Stimulated activated CD8-positive, alpha-beta memory T cell treated with anti-CD3 and anti-CD28 coated beads, Interleukin-12 subunit alpha, Interleukin-12 subunit beta, amount 100 ng/mL, for 1 hour (primary cell): ENCODE measurements around the gene AGXT.

Source experiments
- DNase-seq: peaks from one replicate; pipeline ENCODE4 v3.0.0-alpha.2; 2020; ENCODE audit warnings: low read depth

The AGXT gene

GRCh38 chr2:240915526-240916341 lies 47.1 kb downstream of the AGXT start:
- DNase-seq = no peak

GRCh38 chr2:240916571-240917008 lies 48.0 kb downstream of the AGXT start:
- no peak for DNase-seq

- DNase-seq = no peak
Observed at GRCh38 chr2:240917009-240917683, 48.5 kb downstream of the AGXT start.

DNA sequence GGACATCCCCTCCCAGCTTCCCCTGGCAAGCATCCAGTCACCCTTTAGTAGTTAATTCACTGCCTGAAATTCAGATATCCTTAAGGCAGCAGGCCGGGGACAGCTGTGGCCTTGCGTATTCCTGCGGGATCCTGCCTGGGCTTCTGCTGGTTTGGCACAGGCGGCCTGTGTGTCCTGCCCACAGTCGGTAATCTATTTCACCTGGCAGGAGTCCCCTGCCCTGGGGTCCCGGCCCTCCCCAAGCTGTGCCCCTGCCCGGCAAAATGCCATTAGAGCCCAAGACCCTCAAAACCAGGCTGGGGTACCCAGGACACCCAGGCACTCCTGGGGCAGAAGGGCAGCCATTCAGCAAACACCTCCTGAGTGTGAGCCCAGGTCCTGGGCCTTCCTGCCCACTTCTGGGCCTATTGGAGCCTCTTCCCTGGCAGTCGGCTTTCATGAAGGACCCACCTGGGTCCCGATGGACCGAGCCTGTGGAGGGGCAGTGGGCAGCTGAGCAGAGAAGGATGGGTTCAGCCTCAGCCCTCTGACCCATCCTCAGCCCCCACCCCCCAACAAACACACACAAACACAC lies 49.1 kb downstream of the AGXT start:
- DNase-seq = no peak

- no peak for DNase-seq
Observed at GRCh38 chr2:240918258-240919091, 49.9 kb downstream of the AGXT start.

DNA sequence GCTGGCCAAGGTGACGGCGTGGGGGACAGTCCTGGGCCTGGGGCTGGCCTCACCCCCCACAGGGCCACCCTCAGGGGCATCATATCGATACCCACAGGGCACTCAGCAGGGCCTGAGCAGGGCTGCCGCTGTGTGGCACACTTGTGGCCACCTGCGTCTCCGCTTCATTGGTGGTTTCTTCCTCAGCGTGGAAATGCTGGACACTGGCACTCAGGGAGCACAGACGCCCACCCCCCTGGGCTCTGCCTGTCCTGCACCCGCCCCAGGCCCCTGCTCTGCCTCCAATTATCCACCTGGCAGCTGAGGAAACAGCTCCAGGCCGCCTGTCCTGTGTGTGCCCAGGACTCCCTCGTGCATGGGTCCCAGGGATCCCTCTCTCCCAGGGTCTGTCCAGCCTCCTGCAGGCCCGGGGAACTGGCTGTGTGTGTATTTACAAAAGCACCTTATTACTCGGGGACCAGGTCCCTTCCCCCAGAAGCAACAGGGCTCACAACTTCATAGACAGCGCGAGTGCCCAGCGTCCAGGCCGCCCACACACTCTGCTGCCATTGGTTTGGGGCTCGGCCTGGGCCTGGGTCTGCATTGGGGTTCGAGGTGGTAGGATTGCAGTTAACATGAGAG lies 50.6 kb downstream of the AGXT start:
- DNase-seq = no peak

- no peak for DNase-seq
Observed at GRCh38 chr2:240919786-240920782, 51.5 kb downstream of the AGXT start.

- no peak for DNase-seq
Observed at GRCh38 chr2:240920783-240921231, 52.2 kb downstream of the AGXT start.

DNA sequence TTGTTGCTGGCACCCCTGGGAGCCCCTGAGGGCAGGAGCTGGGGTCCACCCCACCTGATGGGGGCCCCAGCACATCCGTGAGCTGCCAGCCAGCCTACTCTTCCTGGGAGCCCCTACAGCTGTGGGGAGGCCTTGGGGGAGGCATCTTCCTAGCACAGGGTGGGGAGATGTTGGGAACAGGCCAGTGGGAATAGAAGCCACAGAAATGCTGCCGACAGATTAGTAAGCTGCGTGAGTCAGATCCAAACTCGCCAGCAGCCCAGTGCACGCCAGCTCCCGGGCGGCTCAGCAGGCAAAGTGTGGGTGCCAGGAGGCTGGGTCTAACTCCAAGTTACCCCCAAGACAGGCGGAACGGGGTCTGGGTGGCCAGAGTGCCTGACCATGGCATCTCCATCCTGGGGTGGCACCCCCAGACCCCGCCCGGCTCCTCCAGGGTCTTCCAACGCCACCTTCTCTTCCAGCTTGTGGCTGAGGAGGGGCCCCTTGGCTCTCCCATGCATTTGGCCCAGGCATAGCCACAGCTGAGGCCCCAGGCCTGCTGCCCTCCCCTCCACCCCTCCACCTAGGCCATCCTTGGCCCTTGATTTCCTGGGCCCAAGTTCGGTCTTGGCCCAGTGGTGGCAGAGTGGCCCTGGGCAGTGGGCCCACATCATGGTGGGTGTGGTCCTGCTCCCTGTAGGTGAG lies 52.8 kb downstream of the AGXT start:
- no peak for DNase-seq

DNA sequence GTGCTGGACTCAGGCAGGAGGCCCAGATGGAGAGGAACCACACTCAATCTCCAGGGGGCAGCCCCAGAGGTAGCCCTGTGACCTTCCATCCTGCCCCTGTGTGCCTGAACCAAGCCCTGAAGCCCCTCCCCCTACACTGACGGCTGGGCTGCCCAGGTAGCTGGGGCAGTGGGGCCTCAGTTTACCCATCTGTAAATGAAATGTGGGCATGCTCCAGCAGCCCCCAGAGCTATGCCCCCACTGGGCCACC lies 53.3 kb downstream of the AGXT start:
- DNase-seq = no peak

DNA sequence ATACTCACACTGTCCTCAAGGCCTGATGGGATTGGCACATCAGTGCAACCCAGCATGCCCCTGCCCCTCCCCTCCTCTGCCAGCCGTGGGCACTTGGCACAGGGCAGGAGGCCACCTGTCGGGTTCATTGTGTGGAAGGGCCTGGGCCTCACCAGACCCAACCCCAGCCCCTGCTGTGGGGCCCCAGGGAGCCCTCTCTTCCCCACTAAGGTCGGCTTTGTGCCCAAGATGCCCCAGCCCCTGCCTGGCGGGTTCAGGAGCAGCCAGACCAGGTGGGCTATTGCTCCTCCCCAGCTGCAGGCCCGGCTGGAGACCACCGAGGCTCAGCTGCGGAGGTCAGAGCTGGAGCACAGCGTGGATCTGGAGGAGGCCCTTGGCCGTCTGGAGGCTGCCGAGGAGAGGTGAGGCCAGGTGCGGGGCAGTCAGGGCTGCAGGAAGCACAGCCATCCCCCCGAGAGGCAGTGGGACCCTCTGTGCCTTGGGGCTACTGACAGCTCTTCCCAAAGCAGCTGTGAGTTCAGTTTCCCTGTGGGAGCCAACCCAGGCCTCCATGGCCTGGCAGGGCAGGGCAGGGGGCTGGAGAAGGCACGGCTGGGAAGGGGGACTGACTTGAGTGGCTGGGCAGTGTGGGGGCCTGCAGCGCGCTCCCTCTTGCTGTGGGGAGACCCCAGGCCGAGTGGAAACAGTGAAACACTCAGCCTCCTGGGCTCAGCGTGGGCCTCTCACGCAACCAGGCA lies 53.8 kb downstream of the AGXT start:
- no peak for DNase-seq

GRCh38 chr2:240922982-240923537 lies 54.4 kb downstream of the AGXT start:
- no peak for DNase-seq

GRCh38 chr2:240925191-240925567 lies 56.6 kb downstream of the AGXT start:
- no peak for DNase-seq

DNA sequence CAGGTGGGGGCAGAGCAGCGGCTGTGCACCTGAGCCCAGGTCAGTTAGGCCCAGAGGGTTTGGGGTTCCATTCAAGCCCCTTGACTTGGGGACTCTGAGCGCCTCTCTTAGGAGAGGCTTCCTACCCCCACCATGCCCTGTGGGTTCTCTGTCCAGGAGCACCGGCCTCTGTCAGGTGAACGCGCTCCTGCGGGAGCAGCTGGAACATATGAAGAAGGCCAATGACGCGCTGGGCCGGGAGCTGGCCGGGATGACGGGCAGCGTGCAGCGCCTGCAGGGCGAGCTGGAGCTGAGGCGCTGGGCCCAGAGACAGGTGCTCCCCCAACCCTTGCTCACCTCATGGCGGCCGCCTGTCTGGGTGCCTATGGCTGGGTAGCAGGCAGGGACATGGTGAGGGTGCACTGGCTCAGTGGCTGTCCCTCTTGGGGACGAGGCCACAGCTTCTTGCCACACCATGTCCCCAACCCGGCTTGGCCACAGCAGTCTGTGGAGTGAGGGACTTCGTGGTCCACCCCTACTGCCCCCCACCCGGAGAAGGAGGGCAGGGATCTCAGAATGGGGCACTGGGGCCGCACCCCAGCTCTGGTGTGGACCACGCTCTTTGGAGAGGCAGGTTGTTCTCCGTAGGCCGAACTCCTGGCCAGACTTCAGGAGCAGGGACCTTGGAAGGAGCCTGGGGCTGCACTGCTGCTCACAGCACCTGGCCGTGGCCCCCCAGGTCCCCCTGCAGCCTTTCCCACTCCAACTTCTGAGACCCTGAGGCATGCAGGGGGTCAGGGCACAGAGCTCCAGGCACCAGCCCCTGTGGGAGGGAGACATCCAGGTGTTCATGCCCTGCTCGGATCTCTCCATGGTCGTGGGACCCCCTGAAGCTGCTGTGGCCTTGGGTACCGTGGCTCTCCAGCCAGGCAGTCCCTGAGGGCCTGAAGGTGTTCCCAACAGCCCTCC lies 57.2 kb downstream of the AGXT start:
- DNase-seq = no peak

GRCh38 chr2:240926516-240927389 lies 58.1 kb downstream of the AGXT start:
- no peak for DNase-seq

DNA sequence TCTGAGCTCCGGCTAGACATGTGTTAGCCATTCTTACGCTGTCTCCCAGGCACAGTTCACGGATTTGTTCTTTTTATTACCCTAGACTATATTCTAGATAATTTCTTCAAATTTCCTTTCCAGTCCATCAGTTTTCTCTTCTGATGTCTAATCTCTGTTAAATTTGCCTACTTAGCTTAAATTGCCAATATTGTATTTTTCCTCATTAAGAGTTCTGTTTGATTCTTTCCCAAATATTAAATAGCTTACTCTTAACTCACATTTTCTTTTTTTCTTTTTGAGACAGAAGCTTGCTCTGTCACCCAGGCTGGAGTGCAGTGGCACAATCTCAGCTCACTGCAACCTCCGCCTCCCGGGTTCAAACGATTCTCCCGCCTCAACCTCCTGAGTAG lies 58.8 kb downstream of the AGXT start:
- DNase-seq = no peak
